Hair follicle dermal papilla cell (primary cell): ENCODE data around the gene NDUFAF7. TPM values are rescaled to one million over a fixed set of nuclear protein-coding genes. Genes with fewer than 3 reads are reported as not detected.

Source experiments
- total RNA-seq: library from RNA; depleted of rRNA; stranded (reverse); fragments of >200 nt; gene quantifications from 2 replicates; pipeline ENCODE4 v1.2.3, GENCODE V29; 2012

NDUFAF7 gene
- 10.0 and 13.8 TPM in 2 replicates for total RNA-seq

GRCh38 chr2:37231241-37232130, at the start of gene NDUFAF7, which contains the start of gene CEBPZ:
TSS of gene NDUFAF7 (plus strand) at chr2:37231658. CDS start at chr2:37231706, 48 bp downstream.
TSS of gene CEBPZ (minus strand) at chr2:37231596. CDS start at chr2:37231567, 29 bp downstream.

GRCh38 chr2:37188570-37188969, 42.9 kb upstream of the NDUFAF7 start, which contains the start of gene SULT6B1:
TSS of gene SULT6B1 (minus strand) at chr2:37188670. CDS start at chr2:37188640, 30 bp downstream.

GRCh38 chr2:37196320-37197195, 34.9 kb upstream of the NDUFAF7 start, which contains the start of gene CEBPZOS:
TSS of gene CEBPZOS (plus strand) at chr2:37196496. CDS start at chr2:37199705, 3,209 bp downstream.

Other genes with a start within 250 kb of the NDUFAF7 start
- gene HEATR5B, start 147.3 kb upstream of the NDUFAF7 start, total RNA-seq: 24.2 and 28.6 TPM in 2 replicates
- 4.2 and 4.5 TPM in 2 replicates for gene GPATCH11, start 147.1 kb upstream of the NDUFAF7 start, total RNA-seq
- gene EIF2AK2, start 74.7 kb upstream of the NDUFAF7 start, total RNA-seq: 51.2 and 54.7 TPM in 2 replicates
- not detected in 2 replicates for gene SULT6B1, start 43.0 kb upstream of the NDUFAF7 start, total RNA-seq
- 14.0 and 15.7 TPM in 2 replicates for gene CEBPZOS, start 35.2 kb upstream of the NDUFAF7 start, total RNA-seq
- 25.1 and 31.8 TPM in 2 replicates for gene CEBPZ, start 62 bp upstream of the NDUFAF7 start, total RNA-seq
- 68.7 and 70.1 TPM in 2 replicates for gene PRKD3, start 93.2 kb downstream of the NDUFAF7 start, total RNA-seq
- 16.4 and 16.6 TPM in 2 replicates for gene QPCT, start 113.0 kb downstream of the NDUFAF7 start, total RNA-seq